KOPT-K1 (cell line): ENCODE data around the gene PARVG.

Experiments used
- H3K27ac ChIP-seq: fragments of 200-600 bp; sonication (generic); 2 replicates; pipeline ENCODE4 v1.5.1; 2016; ENCODE audit warnings: antibody characterized with exemption, mild to moderate bottlenecking, low read depth, low read length; ENCODE audit not compliant: poor library complexity, severe bottlenecking
- H3K36me3 ChIP-seq: fragments of 200-600 bp; sonication (generic); 2 replicates; pipeline ENCODE4 v1.5.1; 2017; ENCODE audit warnings: antibody characterized with exemption, mild to moderate bottlenecking, low read length, moderate library complexity; ENCODE audit not compliant: insufficient read depth
- H3K9me3 ChIP-seq: fragments of 200-600 bp; sonication (generic); 2 replicates; pipeline ENCODE4 v1.5.1; 2017; ENCODE audit warnings: antibody characterized with exemption, low read length, mild to moderate bottlenecking; ENCODE audit not compliant: insufficient read depth, poor library complexity, severe bottlenecking

The PARVG gene, protein sequence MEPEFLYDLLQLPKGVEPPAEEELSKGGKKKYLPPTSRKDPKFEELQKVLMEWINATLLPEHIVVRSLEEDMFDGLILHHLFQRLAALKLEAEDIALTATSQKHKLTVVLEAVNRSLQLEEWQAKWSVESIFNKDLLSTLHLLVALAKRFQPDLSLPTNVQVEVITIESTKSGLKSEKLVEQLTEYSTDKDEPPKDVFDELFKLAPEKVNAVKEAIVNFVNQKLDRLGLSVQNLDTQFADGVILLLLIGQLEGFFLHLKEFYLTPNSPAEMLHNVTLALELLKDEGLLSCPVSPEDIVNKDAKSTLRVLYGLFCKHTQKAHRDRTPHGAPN

DNA sequence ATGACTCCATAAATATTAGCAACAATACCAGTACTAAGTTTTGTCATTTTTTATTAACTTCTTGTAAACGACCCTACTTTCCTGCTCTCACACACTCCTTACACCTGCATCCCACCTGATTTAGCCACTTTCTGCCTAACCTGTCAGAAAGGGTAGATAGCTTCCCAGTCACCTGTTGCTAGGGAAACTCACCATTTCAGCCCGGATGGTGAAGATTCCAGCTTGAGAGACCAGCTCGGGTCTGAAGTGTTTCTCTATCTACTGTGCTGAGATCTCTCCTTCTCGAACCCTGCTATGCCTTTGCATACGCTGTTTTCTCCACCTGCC lies at the start of gene PARVG:
PARVG (plus strand) TSS at position 220 of the 327 bp plus-strand sequence. CDS start 2,405 bp downstream, outside the sequence.
- H3K9me3 ChIP-seq = no peaks in the 10 kb centered on the region
- peak within 1 kb of the TSS; percentile 84 for H3K27ac ChIP-seq
- peaks cover 24% of the 10 kb centered on the region for H3K36me3 ChIP-seq

DNA sequence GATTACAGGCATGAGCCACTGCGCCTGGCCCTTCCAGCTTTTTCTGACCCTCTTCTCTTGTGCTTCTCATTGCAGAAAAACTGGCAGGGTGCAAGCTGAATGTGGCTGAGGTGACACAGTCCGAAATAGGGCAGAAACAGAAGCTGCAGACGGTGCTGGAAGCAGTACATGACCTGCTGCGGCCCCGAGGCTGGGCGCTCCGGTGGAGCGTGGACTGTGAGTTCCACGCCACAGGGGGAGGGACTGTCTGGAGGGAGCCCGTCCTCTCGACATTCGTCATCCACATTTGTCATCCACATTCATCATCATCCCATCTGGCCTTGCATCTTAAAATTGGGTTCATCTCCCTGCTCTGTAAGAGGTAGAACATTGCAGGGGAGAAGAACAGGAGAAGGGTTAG lies 49.3 kb upstream of the PARVG start:
- Histone ChIP-seq H3K27ac (no peak overlapping the region), H3K36me3 (no peaks in the 10 kb centered on the region), H3K9me3 (peaks cover 23% of the 10 kb centered on the region)

DNA sequence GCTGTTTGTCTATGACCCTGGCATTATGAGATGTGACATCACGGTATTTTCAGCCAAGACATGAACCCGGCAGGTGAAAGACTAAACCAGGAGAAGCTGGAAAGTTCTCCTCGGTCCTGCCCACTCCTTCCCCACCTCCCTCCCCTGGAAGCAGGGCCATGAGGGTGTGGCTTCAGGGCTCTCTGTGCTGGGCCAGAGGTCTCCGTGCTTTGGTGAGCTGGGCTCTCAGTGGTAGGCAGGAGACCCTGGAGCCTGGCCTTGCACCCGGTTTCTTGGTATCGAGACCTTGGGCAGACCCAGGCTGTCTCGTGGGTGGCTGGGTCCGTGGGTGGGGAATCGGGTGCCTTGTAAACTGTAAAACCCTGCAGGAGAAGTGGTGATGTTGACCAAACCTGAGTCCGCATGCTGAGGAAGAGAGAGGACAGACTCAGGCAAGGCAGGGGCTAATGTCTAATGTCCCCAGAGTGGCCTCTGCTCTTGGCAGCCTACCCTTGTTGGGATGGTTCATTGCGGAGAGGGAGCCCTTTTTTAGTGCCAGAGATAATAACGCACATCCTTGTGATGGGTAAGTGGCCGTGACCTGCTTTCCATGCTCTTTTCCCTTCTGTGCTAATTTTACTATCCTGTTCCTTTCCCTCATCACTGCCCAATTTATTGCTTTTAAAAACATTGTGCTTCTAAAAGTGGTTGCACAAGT lies 48.6 kb upstream of the PARVG start:
- Histone ChIP-seq H3K36me3 (no peaks in the 10 kb centered on the region), H3K27ac (no peak overlapping the region), H3K9me3 (peaks cover 21% of the 10 kb centered on the region)

DNA sequence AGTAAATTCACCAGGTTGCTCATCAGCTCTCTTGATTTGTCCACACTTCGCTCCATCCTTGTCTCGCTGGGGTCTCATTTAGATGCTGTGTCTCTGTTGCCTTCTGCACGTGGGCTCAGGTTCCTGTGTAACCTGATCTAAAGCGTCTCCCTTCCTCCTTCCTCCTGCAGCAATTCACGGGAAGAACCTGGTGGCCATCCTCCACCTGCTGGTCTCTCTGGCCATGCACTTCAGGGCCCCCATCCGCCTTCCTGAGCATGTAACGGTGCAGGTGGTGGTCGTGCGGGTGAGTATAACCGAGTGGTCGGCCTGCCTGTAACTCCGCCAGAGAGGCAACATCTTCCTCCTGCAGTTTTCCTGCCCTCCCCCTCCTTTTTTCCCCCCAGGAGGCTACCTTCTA lies 48.0 kb upstream of the PARVG start:
- H3K36me3 ChIP-seq = no peaks in the 10 kb centered on the region
- peaks cover 21% of the 10 kb centered on the region for H3K9me3 ChIP-seq
- H3K27ac ChIP-seq = no peak overlapping the region

DNA sequence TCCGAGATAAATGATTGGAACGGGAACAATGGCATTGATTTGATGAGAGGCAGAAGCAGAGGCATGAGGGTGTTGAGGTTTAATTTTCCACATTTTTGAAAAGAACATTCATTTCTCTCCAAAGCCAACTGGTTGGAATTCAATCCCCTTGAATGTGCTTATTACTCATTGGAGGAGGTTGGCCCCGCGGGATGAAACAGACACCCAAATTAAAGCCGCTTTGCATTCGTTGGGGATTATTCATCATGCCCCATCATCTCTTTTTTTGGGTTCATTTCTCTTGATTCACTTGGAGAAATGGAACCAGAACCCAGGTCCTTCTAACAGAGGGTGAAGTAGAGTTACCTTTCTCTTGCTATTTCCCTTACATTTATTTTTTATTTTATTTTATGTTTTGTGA lies 47.6 kb upstream of the PARVG start:
- Histone ChIP-seq H3K36me3 (no peaks in the 10 kb centered on the region), H3K9me3 (peaks cover 21% of the 10 kb centered on the region), H3K27ac (no peak overlapping the region)

DNA sequence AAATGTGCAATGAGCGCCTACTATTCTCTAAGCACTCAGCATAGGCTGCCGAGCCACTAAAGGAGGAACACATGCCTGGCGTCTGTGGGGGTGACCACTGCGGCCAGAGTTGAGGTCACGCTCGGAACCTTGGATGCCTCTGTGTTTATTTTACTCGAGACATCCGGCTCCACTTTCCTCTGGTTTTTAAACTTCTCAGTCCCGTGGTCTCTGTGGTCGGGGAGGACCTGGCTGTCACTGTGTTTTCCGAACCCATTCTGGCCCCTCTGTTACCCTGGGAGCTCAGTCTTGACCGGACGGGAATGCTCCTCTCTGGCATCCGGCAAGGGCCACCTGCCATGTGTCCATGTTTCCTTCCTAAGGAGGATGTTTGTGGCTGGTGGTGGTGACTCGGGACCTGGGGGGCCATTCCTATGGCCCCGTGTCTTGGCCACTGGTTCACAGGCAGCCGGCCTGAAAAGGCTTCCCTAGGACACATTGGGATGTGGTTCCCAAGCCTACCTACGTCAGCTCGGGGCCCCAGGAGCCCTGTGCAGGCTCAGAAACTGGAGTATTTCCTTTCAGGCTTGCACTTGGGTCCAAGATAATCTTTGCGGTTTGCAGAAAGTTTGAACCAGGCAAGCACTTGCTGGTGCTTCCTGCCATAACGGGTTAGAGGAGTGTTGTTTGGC lies 46.7 kb upstream of the PARVG start:
- no peaks in the 10 kb centered on the region for H3K36me3 ChIP-seq
- H3K27ac ChIP-seq = no peak overlapping the region

DNA sequence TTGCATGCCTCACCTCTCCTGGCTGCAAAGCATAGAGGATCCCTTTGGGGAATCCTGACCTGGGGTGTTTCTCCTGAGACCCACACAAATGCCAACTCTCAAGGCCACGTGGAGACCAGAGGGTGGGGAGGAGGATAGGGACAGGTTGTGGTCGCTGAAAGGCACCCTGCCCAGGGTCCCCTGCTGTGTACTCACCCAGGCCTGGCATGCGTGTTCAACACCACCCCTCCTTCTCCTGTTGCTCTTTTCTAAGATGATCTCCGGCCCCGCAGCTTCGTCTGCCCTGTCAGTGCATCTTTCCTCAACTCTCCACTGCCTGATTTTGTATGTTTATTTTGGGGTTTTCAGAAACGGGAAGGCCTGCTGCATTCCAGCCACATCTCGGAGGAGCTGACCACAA lies 44.6 kb upstream of the PARVG start:
- Histone ChIP-seq H3K36me3 (no peaks in the 10 kb centered on the region), H3K27ac (no peak overlapping the region), H3K9me3 (peaks cover 26% of the 10 kb centered on the region)

More for the DNA sequence above, 46.7 kb upstream of the PARVG start:
- peaks cover 26% of the 10 kb centered on the region for H3K9me3 ChIP-seq

DNA sequence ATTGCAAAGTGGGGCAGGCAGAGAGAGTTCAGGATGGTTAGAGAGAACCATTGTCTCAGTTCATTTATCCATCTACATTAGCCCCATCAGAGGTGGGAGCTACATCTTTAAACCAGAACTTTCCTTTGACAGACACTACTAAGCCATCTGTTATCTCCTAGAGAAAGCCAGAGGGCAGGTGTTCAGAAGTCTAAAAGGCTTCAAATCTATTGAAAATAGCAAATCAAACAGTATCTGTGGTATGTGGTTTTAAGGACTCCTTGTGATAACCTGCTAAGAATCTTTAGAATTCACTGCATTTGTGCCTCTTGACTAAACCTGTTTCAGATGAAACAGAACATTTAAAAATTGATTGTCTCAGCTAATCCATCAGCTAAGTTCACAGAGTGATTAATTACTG lies 43.9 kb upstream of the PARVG start:
- Histone ChIP-seq H3K9me3 (peaks cover 26% of the 10 kb centered on the region), H3K27ac (no peak overlapping the region), H3K36me3 (no peaks in the 10 kb centered on the region)

DNA sequence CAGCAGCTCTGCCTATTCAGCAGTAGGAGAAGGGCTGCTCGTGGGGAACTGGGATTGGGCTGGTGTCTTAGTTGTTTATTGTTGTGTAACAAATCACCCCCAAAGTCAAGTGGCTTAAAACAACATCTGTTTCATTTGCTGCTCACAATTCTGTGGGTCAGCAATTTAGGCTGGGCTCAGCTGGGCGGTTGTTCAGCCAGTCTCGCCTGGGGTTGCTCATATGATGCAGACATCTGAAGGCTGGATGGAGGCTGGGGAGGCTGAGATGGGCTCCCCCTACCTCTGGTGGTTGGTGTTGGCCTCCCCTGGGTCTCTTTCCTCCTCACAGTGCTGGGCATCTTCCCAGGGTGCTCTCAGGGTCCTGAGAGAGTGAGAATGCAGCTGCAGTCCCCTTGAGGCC lies 43.3 kb upstream of the PARVG start:
- no peaks in the 10 kb centered on the region for H3K36me3 ChIP-seq
- no peak overlapping the region for H3K27ac ChIP-seq
- H3K9me3 ChIP-seq = peaks cover 26% of the 10 kb centered on the region

DNA sequence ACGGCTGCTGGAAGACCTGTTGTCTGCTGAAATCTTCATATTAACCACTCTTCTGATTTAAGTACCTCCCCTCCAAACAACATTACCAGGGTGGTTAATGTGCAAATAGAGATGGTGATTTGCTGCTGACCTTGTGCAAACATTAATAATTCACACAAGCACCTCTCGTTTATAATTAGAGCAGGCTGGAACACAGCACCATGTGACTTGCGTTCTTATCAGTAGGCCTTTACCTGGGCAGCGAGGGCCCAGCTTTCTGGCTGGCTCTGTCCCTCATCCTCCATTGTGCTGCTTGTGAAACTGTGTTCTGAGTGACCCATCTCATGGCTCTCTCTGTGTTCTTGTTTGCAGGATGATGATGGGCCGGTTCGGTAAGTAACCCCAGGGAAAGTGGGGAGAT lies 41.0 kb upstream of the PARVG start:
- no peaks in the 10 kb centered on the region for H3K36me3 ChIP-seq
- peaks cover 26% of the 10 kb centered on the region for H3K9me3 ChIP-seq
- H3K27ac ChIP-seq = no peak overlapping the region

DNA sequence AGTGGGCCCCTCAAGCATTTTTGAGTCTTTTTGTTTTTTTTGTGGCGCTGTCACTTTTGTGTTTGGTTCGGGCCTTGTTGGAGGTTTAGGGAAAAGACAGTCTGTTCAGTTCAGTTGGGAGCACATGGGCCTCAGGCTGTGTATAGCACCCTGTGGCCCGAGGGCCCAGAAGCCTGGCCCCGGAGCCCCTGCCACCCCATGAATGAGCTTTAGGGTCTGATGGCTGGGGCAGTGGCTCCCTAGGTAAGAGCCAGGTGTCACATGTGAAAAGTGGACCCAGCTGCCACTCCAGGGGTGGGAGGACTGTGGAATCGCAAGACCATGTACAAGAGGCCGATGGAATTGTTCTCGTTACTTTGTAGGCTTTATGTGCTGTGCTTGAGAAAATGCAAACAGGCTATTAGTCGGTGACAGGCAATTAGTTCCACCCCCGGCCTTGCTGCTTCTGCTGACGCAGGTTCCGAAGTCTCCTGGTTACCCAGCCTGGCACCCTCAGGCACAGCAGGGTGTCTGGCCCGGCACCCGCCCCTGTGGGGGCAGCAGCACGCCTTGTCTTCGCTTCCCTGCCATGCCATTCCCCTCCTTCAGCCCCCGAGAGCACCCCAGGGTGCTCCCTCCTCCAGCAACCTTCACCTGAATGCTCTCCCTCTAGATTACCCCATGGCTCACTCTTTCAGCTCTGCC lies 38.2 kb upstream of the PARVG start:
- Histone ChIP-seq H3K9me3 (peaks cover 14% of the 10 kb centered on the region), H3K27ac (no peak overlapping the region), H3K36me3 (no peaks in the 10 kb centered on the region)

DNA sequence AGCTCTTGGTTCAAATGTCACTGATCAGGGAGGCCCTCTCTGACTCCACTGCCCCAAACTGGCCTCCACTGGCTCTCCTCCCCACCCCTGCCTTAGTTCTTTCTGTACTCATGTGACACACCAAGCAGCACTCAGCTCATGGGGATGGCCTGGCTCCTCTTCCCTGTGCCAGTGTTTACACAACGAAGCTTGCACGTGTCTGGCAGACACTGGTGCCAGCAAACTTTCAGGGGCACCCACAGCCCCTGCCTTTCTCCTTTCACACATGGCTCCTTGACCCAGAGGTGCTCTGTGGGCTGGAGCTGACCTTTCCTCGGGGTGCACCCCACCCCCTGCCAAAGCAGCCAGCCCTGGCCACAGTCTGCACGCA lies 37.6 kb upstream of the PARVG start:
- Histone ChIP-seq H3K36me3 (no peaks in the 10 kb centered on the region), H3K9me3 (peaks cover 9% of the 10 kb centered on the region), H3K27ac (no peak overlapping the region)

DNA sequence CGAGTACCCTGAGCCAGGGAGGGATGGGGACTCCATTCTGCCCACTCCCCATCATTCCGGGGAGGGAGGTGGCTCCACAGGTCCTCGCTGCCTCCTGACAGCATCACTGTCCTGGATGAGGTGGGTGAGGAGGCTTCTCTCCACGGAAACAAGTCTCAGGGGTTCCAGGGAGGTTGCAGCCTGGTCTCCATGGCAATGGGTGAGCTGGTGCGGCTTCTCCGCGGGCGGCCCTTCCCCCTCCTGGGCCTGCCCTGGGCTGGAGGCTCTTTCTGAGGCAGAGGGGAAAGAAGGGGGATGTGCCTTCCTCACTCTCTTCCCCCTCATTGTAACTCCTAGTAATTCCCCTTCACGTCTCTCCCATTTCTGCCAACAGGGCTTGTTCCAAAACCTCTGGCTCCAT lies 37.1 kb upstream of the PARVG start:
- Histone ChIP-seq H3K9me3 (peaks cover 4% of the 10 kb centered on the region), H3K27ac (no peak overlapping the region), H3K36me3 (no peaks in the 10 kb centered on the region)

DNA sequence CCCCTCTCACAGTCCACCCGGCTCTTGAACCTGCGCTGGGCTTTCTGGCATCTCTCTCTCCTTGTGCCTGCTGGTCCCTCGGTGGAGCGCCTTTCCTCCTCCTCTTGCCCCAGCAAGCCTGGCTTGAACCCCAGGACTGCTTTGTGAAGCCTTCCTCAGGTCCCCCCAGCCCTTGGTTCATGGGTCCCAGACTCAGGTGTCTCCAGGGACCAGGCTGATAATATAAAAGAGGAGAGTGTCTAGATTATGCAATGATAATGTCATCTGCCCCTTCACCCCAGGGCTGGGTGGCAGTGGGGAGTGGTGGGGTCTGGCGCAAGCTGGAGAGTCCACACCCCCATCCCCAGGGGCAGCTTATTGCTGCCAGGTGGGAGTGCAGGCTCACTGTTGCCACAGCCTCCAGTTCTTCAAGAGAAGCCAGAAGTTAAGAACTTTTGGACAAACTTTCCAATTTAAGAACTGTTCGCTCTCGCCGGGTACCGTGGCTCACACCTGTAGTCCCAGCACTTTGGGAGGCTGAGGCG lies 36.6 kb upstream of the PARVG start:
- no peak overlapping the region for H3K27ac ChIP-seq
- no peaks in the 10 kb centered on the region for H3K36me3 ChIP-seq
- no peaks in the 10 kb centered on the region for H3K9me3 ChIP-seq

DNA sequence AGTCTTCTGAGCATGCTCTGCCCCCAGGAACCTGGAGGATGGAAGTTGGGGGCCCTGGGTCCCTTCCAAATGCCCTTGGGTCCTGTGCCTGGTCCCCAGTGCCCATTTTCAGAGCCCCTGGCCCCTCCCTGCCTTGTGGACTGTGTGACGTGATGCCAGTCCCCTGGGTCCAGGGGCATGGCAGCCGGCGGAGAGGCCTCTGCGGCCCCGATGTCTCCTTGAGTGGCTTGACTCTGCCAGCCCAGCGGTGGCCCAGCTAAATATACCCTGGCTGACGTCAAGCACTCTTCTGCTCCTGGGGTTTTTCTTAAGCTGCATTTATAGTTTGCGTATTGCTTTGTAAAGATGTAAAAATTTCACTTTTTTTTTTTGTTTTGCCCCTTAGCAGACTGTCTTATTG lies 35.2 kb upstream of the PARVG start:
- Histone ChIP-seq H3K36me3 (no peaks in the 10 kb centered on the region), H3K9me3 (no peaks in the 10 kb centered on the region), H3K27ac (no peak overlapping the region)
